HEK293 (cell line): ENCODE measurements around the gene SANBR.

ENCODE experiments used
- CTCF ChIP-seq: fragments of 450-650 bp; formaldehyde crosslinking; IDR thresholded peaks from 2 replicates; pipeline ENCODE4 v1.5.1; 2016; ENCODE audit warnings: missing biosample characterization, missing genetic modification characterization
- ELK4 ChIP-seq: IDR thresholded peaks from 2 replicates; pipeline ENCODE4 v1.6.1; 2011; ENCODE audit warnings: mild to moderate bottlenecking, low read depth, low read length, borderline replicate concordance
- ZNF366 ChIP-seq: fragments of 450-650 bp; formaldehyde crosslinking; conservative IDR thresholded peaks from 2 replicates; pipeline ENCODE4 v1.5.1; 2016; ENCODE audit warnings: missing biosample characterization, missing genetic modification characterization
- ZNF623 ChIP-seq: fragments of 450-650 bp; formaldehyde crosslinking; IDR thresholded peaks from 2 replicates; pipeline ENCODE4 v1.5.1; 2016; ENCODE audit warnings: missing biosample characterization, missing genetic modification characterization
- ZNF837 ChIP-seq: fragments of 450-650 bp; formaldehyde crosslinking; IDR thresholded peaks from 2 replicates; pipeline ENCODE4 v1.5.1; 2016; ENCODE audit warnings: missing biosample characterization, missing genetic modification characterization

GRCh38 chr2:61017556-61018317 lies 47.9 kb upstream of the SANBR start, which contains the start of the genes PEX13 and PUS10:
- TF ChIP-seq ZNF837 (tag by site-specific recombination) (no peak), ZNF623 (no peak), ZNF366 (tag by site-specific recombination) (0 out of 2 replicates have a peak, but pooled peaks have one; percentile 7), ELK4 (no peak), CTCF (tag by site-specific recombination) (no peak)
